Pancreas (tissue), 10 donors: ENCODE data around the gene MAML1. TPM values are rescaled to one million over a fixed set of nuclear protein-coding genes. Genes with fewer than 3 reads are reported as not detected.
A peak's percentile ranks its signal among the peaks of the same experiment; 100 is the strongest.
"Not testable (repeated sequence)": the region's sequence is repeated elsewhere in the genome, so short reads cannot be mapped to it uniquely, and the experiment has no call there.

Source experiments
- ATAC-seq, 4 donors: fragments of 200-7000 bp; cut with Tn5 transposase; one replicate each; pipeline versions ENCODE4 v1.8.0 to v1.9.1; 2020; ENCODE audit warnings: mild to moderate bottlenecking in 4 of 4, moderate library complexity in 4 of 4
- DNase-seq, 6 donors: peaks; one replicate each; pipeline ENCODE4 v3.0.0-alpha.2; 2020
- FAIRE-seq: peaks from 2 replicates; lab custom pipeline; 2012; peaks lifted over from hg19 to GRCh38; lab: Jason Lieb, UNC
- H3K27ac ChIP-seq, 4 donors: fragments of 200-600 bp; sonication (generic); 1 replicate in 3 of 4; 2 replicates in 1 of 4; pipeline versions ENCODE4 v1.5.0 to v1.8.0; 2020
- H3K27me3 ChIP-seq, 4 donors: fragments of 200-600 bp; one replicate each; pipeline ENCODE4 v1.8.0; 2021
- H3K36me3 ChIP-seq, 3 donors: fragments of 200-600 bp; sonication (generic) in 1 of 3; one replicate each; pipeline versions ENCODE4 v1.5.0 to v1.8.0; 2020 to 2021
- H3K4me1 ChIP-seq, 3 donors: fragments of 200-600 bp; one replicate each; pipeline ENCODE4 v1.8.0; 2021
- H3K4me3 ChIP-seq, 4 donors: fragments of 200-600 bp; sonication (generic) in 2 of 4; one replicate each; pipeline versions ENCODE4 v1.5.0 to v1.8.0; 2020 to 2021
- H3K9me3 ChIP-seq, 4 donors: fragments of 200-600 bp; one replicate each; pipeline ENCODE4 v1.8.0; 2021
- CTCF ChIP-seq, 4 donors: fragments of 200-600 bp; sonication (generic) in 3 of 4; IDR thresholded peaks; one replicate each; pipeline versions ENCODE4 v1.5.0 to v1.8.0; 2021; ENCODE audit warnings: antibody characterized with exemption in 4 of 4
- WGBS, 2 donors: extraction: QIAGEN DNeasy Blood & Tissue Kit; methylation state at CpG; one replicate each; pipeline ENCODE4 v1.1.7; 2013; 5-methylcytosine and 5-hydroxymethylcytosine counted together
- intact Hi-C, 3 donors: fragments of 100-400 bp; cut with DNase I; formaldehyde crosslinking; loops; one replicate each; pipeline versions ENCODE4 v1.11.1 to v1.14.2; 2022
- polyA plus RNA-seq, 2 donors: library from polyadenylated mRNA; stranded (reverse); fragments of 200-250 nt; gene quantifications; one replicate each; pipeline ENCODE4 v1.2.3, GENCODE V29; 2013
- total RNA-seq, 6 donors: library from RNA; stranded (reverse); fragmentation: NEBNext Ultra II Directional in 4 of 6; extraction: Animal tissue kit (Norgen Biotek cat#: 25700) in 4 of 6; gene quantifications; one replicate each; pipeline versions ENCODE4 v1.2.1 to v1.2.4, GENCODE V29; 2021 to 2023
- donor health status: healthy with polysubstance abuse.
- donor health status: DM: no; HTN: no; CAD: no; lungs with moderate emphysema.
- donor health status: DM: no; HTN: no; CAD: no.
- donor health status: control.
- donor health status: control.
- donor health status: Bipolar disorder and iron deficiency.
- donor health status: DM: yes; HTN: yes; CAD: no.
- donor health status: DM: no; HTN: no; CAD: no.
- donor health status: DM: no; HTN: no; CAD: no.
- donor health status: DM: yes; HTN: yes; CAD: no.

The MAML1 gene
- total and polyA plus RNA-seq, 8 donors: 7.1 to 18.0 (median 11.2) TPM

- no peak for TF ChIP-seq CTCF (IDR thresholded peaks at IDR 0.05)
- FAIRE-seq (no peak), ATAC-seq (peak in 3 of 4 donors; percentile 49 to 56 (median 52)), DNase-seq (no peak)
- no peak overlapping the region for H3K4me3 ChIP-seq
- H3K4me1 ChIP-seq: no peaks in the 10 kb centered on the region
- intact Hi-C loops: no loop called here
- H3K27me3 ChIP-seq: no peaks in the 10 kb centered on the region
- H3K27ac ChIP-seq: no peak overlapping the region
- H3K36me3 ChIP-seq: peaks cover 0 to 21% (median 10%) of the 10 kb centered on the region in 3 donors
- H3K9me3 ChIP-seq: no peaks in the 10 kb centered on the region
- 85 to 91% methylated on average over 7 of the region's 7 CpGs for WGBS, 2 donors
Measured at GRCh38 chr5:179780362-179780761, 47.7 kb downstream of the MAML1 start.

GRCh38 chr5:179781846-179782245 is 49.2 kb downstream of the MAML1 start:
- no peaks in the 10 kb centered on the region for H3K9me3 ChIP-seq
- no peak for TF ChIP-seq CTCF (IDR thresholded peaks at IDR 0.05)
- DNase-seq: no peak
- H3K4me1 ChIP-seq: no peaks in the 10 kb centered on the region
- H3K27me3 ChIP-seq: no peaks in the 10 kb centered on the region
- H3K36me3 ChIP-seq: peaks cover 0 to 13% (median 0%) of the 10 kb centered on the region in 3 donors
- intact Hi-C loops: no loop called here
- ATAC-seq: no peak
- 94 to 97% methylated on average over 4 of the region's 4 CpGs for WGBS, 2 donors
- H3K4me3 ChIP-seq: no peak overlapping the region
- FAIRE-seq: no peak
- H3K27ac ChIP-seq: no peak overlapping the region

- Histone ChIP-seq H3K27ac (no peak overlapping the region), H3K27me3 (no peaks in the 10 kb centered on the region), H3K36me3 (peaks cover 0 to 7% (median 0%) of the 10 kb centered on the region in 3 donors), H3K4me3 (no peak overlapping the region), H3K4me1 (no peaks in the 10 kb centered on the region), H3K9me3 (no peaks in the 10 kb centered on the region)
- DNase-seq (no peak), ATAC-seq (no peak), FAIRE-seq (no peak)
- TF ChIP-seq CTCF (IDR thresholded peaks at IDR 0.05): no peak
- intact Hi-C loops: no loop called here
- WGBS, 2 donors: 93 to 94% methylated on average over 9 of the region's 9 CpGs
Measured at GRCh38 chr5:179783128-179783527, 50.5 kb downstream of the MAML1 start.

- ATAC-seq (no peak), DNase-seq (peak in 1 of 6 donors; percentile 31), FAIRE-seq (no peak)
- H3K27ac ChIP-seq: no peak overlapping the region
- H3K36me3 ChIP-seq: no peaks in the 10 kb centered on the region
- 78 to 93% methylated on average over 12 of the region's 12 CpGs for WGBS, 2 donors
- no peak overlapping the region for H3K4me3 ChIP-seq
- no peaks in the 10 kb centered on the region for H3K9me3 ChIP-seq
- no peaks in the 10 kb centered on the region for H3K4me1 ChIP-seq
- TF ChIP-seq CTCF (IDR thresholded peaks at IDR 0.05): no peak
- H3K27me3 ChIP-seq: no peaks in the 10 kb centered on the region
- intact Hi-C loops: no loop called here
Measured at GRCh38 chr5:179786861-179787260, 54.2 kb downstream of the MAML1 start.

- no peak overlapping the region for H3K4me3 ChIP-seq
- no peak for ATAC-seq
- no peak for FAIRE-seq
- H3K27ac ChIP-seq: no peak overlapping the region
- DNase-seq: peak in 1 of 6 donors; percentile 38
- WGBS, 2 donors: 86 to 91% methylated on average over 7 of the region's 7 CpGs
- TF ChIP-seq CTCF (IDR thresholded peaks at IDR 0.05): no peak
- no peaks in the 10 kb centered on the region for H3K4me1 ChIP-seq
- intact Hi-C loops: no loop called here
- no peaks in the 10 kb centered on the region for H3K36me3 ChIP-seq
- no peaks in the 10 kb centered on the region for H3K9me3 ChIP-seq
- no peaks in the 10 kb centered on the region for H3K27me3 ChIP-seq
Measured at GRCh38 chr5:179788193-179788854, 55.7 kb downstream of the MAML1 start.

GRCh38 chr5:179789278-179789677 is 56.7 kb downstream of the MAML1 start:
- FAIRE-seq, intact Hi-C loops, H3K27me3 ChIP-seq, H3K9me3 ChIP-seq, H3K4me3 ChIP-seq, H3K27ac ChIP-seq, H3K36me3 ChIP-seq, ATAC-seq, H3K4me1 ChIP-seq: not testable (repeated sequence)
- peak in 1 of 6 donors; percentile 0 for DNase-seq
- 93 to 96% methylated on average over 8 to 9 of the region's 9 CpGs for WGBS, 2 donors
